ENCODE measurements around the gene ACER3. TPM values are rescaled to one million over a fixed set of nuclear protein-coding genes. Genes with fewer than 3 reads are reported as not detected.
"Not testable (repeated sequence)": the region's sequence is repeated elsewhere in the genome, so short reads cannot be mapped to it uniquely, and the experiment has no call there.

The ACER3 gene
- polyA plus RNA-seq, 1 experiment = 11.2 TPM

DNA sequence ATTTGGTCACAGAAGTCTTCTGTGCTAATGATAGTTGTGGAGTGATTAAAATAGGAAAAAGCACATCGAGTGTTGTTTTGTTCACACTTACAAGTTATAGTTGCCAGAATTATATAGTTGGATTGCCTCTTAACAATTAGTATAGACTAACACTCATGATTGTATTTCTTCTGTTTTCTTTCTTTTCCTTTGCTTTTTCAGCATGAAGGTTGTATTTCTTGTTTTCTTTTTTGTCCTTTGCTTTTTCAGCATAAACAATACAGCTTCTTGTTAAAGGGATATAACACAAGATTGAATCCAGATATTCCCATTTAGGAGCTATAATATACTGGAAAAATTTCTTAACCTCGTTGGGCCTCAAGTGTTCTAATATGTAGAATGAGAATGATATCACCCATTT, 31.1 kb downstream of the ACER3 start:
- ChIA-PET CTCF (interaction anchor here (1.0 to 5.5 kb wide), 2 partner anchors 27 to 74 kb away, joined by 3 to 48 read pairs; no protein-coding TSS in a partner anchor), POLR2A (no interaction called here)
- H3K9me3 ChIP-seq (ENCODE audit: control insufficient read depth, insufficient read depth, low read length) = no peaks in the 10 kb centered on the region
- H3K27ac ChIP-seq (ENCODE audit: low read depth, low read length) = no peak overlapping the region
- H3K4me3 ChIP-seq (ENCODE audit: low read depth, low read length) = no peak overlapping the region
- TF ChIP-seq, protein P1, sequence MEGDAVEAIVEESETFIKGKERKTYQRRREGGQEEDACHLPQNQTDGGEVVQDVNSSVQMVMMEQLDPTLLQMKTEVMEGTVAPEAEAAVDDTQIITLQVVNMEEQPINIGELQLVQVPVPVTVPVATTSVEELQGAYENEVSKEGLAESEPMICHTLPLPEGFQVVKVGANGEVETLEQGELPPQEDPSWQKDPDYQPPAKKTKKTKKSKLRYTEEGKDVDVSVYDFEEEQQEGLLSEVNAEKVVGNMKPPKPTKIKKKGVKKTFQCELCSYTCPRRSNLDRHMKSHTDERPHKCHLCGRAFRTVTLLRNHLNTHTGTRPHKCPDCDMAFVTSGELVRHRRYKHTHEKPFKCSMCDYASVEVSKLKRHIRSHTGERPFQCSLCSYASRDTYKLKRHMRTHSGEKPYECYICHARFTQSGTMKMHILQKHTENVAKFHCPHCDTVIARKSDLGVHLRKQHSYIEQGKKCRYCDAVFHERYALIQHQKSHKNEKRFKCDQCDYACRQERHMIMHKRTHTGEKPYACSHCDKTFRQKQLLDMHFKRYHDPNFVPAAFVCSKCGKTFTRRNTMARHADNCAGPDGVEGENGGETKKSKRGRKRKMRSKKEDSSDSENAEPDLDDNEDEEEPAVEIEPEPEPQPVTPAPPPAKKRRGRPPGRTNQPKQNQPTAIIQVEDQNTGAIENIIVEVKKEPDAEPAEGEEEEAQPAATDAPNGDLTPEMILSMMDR (IDR thresholded peaks at IDR 0.05; ENCODE audit: low read depth, low read length) = no peak
- DNase-seq (ENCODE audit: low read depth, low spot score) = no peak
- no peaks in the 10 kb centered on the region for H3K27me3 ChIP-seq (ENCODE audit: control insufficient read depth, insufficient read depth, low read length)

DNA sequence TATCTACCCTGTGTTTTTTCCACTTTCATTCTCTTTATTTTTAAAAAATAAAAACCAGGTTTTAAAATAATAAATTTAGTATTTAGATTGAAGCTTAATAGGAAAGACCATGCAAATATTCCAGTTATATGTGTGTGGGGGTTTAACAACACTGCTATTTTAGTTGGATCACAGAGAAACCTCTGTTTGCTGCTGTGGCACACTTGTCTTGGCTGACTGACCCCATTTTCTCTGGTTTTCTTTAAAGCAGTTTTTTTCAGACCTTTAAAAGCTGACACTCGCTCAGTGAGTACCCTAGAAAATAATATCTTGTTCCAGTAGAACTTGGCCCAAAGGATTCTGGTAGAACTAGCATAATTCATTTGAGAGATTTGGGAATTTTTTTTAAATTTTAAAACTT, 31.6 kb downstream of the ACER3 start:
- H3K27ac ChIP-seq (ENCODE audit: low read depth, low read length) = no peak overlapping the region
- TF ChIP-seq, protein P1 (IDR thresholded peaks at IDR 0.05; ENCODE audit: low read depth, low read length) = no peak
- no peak overlapping the region for H3K4me3 ChIP-seq (ENCODE audit: low read depth, low read length)
- ChIA-PET POLR2A (no interaction called here), CTCF (interaction anchor here (1.0 to 5.5 kb wide), 2 partner anchors 27 to 74 kb away, joined by 3 to 48 read pairs; no protein-coding TSS in a partner anchor)
- no peaks in the 10 kb centered on the region for H3K27me3 ChIP-seq (ENCODE audit: control insufficient read depth, insufficient read depth, low read length)
- no peak for DNase-seq (ENCODE audit: low read depth, low spot score)
- no peaks in the 10 kb centered on the region for H3K9me3 ChIP-seq (ENCODE audit: control insufficient read depth, insufficient read depth, low read length)

DNA sequence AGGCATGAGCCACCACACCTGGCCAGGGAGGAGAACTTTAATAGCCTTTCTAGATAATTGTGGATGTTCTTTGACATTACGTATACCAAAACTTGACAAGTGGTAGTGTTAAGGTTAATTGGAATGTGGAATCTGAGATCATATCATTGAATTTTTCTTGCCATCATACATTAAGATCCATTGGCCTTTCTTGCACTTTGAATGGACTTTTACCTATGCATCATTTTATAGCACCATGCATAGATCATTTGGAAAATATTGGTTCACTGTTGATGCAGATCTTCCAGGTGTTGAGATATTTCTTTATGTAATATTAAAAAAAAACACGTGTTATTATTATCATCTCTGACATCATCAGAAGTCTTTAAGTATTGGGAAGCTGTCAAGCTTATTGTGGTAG, 36.5 kb downstream of the ACER3 start:
- H3K4me3 ChIP-seq (ENCODE audit: low read depth, low read length) = no peak overlapping the region
- TF ChIP-seq, protein P1 (IDR thresholded peaks at IDR 0.05; ENCODE audit: low read depth, low read length) = no peak
- ChIA-PET CTCF (no interaction called here), POLR2A (interaction anchor here (0.6 kb wide), 1 partner anchor 175 kb away, joined by 3 read pairs; no protein-coding TSS in a partner anchor)
- H3K9me3 ChIP-seq (ENCODE audit: control insufficient read depth, insufficient read depth, low read length) = no peaks in the 10 kb centered on the region
- no peak for DNase-seq (ENCODE audit: low read depth, low spot score)
- no peak overlapping the region for H3K27ac ChIP-seq (ENCODE audit: low read depth, low read length)
- no peaks in the 10 kb centered on the region for H3K27me3 ChIP-seq (ENCODE audit: control insufficient read depth, insufficient read depth, low read length)

DNA sequence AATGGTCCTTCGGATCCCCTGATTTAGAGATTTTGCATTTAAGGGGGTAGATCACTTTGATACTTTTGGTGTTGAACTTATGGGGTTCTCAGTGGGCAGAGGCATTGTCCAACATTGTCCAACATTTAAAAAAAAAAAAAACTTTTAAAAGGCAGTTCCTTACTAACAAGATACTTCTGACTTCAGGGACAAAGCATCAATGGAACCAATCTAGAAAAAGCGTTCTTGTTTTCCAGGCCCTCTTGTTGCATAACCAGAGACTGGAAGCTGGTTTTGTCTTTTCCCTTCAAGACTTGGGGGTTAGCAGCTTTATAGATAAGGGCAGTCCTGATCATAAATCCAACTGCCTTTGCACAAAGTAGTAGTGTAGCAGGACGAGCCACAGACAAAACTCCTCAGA, 40.4 kb downstream of the ACER3 start:
- H3K27me3 ChIP-seq (ENCODE audit: control insufficient read depth, insufficient read depth, low read length) = no peaks in the 10 kb centered on the region
- H3K9me3 ChIP-seq (ENCODE audit: control insufficient read depth, insufficient read depth, low read length) = peaks cover 2% of the 10 kb centered on the region; the same call in 1 of the 2 replicates
- H3K27ac ChIP-seq (ENCODE audit: low read depth, low read length) = no peak overlapping the region
- POLR2A ChIA-PET = no interaction called here
- TF ChIP-seq, protein P1 (IDR thresholded peaks at IDR 0.05; ENCODE audit: low read depth, low read length) = no peak
- H3K4me3 ChIP-seq (ENCODE audit: low read depth, low read length) = no peak overlapping the region
- no peak for DNase-seq (ENCODE audit: low read depth, low spot score)
- CTCF ChIA-PET = interaction anchor here (4.4 kb wide), 1 partner anchor 18 kb away, joined by 25 read pairs; no protein-coding TSS in a partner anchor

DNA sequence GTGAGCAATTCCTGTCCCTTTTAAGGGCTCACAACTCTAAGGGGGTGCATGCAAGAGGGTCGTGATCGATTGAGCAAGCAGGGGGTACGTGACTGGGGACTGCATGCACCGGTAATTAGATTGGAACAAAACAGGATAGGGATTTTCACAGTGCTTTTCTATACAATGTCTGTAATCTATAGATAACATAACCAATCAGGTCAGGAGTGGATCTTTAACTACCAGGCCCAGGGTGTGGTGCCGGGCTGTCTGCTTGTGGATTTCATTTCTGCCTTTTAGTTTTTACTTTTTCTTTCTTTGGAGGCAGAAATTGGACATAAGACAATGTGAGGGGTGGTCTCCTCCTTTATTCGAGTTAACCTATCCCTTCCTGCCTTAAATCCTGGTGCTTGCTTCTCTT, 40.9 kb downstream of the ACER3 start:
- POLR2A ChIA-PET; H3K27me3 ChIP-seq (ENCODE audit: control insufficient read depth, insufficient read depth, low read length); H3K27ac ChIP-seq (ENCODE audit: low read depth, low read length); H3K9me3 ChIP-seq (ENCODE audit: control insufficient read depth, insufficient read depth, low read length); H3K4me3 ChIP-seq (ENCODE audit: low read depth, low read length); DNase-seq (ENCODE audit: low read depth, low spot score): not testable (repeated sequence)
- CTCF ChIA-PET = interaction anchor here (4.4 kb wide), 1 partner anchor 18 kb away, joined by 25 read pairs; no protein-coding TSS in a partner anchor
